Anterior cingulate cortex (tissue), 58 donors: ENCODE data around the gene TTLL6.
A peak's percentile ranks its signal among the peaks of the same experiment; 100 is the strongest.

Experiments used
- DNase-seq, 58 donors: peaks; one replicate each; lab custom pipeline; 2025; lab: John Stamatoyannopoulos, UW

TTLL6 gene

GRCh38 chr17:48769009-48769675 is 47.9 kb downstream of the TTLL6 start:
- no peak for DNase-seq

- DNase-seq = no peak
Observed at GRCh38 chr17:48767263-48767774, 49.7 kb downstream of the TTLL6 start.

DNA sequence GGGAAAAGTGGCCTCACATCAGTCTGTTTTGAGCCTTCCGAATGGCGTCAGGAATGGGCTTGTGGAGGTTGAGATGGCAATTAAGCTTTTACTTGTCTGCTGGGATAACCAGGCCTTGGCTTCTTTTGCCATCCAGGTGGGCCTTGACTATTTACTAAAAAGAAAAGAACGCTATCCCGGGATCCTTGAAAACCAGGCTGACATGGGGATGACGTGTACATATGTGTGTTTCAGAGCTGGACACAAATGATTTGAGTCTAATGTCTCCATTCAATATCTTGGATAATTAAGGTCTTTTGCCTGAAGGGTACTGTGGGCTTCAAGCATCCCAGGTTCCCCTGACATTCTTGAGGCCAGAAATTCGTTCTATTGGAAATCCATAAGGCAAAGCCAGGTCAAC is 55.9 kb downstream of the TTLL6 start:
- DNase-seq = no peak

- DNase-seq = peak in 3 of 58 donors; percentile 4 to 11 (median 10)
Observed at GRCh38 chr17:48760411-48760810, 56.6 kb downstream of the TTLL6 start.

DNA sequence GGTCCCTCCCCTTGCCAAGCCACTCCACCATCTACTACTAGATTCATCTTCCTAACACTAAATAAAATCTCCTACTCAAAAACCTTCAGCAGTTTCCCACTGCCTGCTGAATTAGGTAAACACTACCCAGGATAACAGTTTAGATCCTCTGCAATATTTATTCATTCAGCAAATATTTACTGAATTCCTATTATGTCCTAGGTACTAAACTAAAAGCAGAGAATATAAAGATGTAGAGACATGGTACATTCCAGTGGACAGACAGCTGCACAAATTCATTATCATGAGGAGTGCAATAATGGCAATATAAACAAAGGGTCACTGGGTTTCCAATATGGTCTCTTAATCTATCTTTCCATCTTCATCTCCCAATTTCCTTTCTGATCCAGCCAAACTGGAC is 57.7 kb downstream of the TTLL6 start:
- DNase-seq = no peak

DNA sequence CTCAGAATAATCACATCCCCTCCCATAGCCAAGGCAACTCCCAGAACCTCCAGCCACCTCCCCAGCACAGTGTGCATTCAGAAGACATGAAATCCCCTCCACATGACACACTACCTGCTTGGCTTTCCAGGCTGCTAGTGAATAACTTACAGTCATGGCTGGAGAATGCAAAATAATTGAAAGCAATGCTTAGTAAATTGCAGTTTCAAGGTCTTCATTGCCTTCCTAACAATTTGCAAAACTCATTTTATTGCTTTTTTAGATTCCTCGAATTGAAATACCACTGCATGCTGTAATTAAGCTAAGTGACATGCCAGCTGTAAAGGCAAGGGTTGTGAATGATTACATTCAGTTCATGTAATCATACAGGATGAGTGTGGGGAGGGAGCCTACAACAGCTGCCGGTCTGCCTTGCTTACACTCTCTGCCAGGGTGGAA is 59.5 kb downstream of the TTLL6 start:
- no peak for DNase-seq

DNA sequence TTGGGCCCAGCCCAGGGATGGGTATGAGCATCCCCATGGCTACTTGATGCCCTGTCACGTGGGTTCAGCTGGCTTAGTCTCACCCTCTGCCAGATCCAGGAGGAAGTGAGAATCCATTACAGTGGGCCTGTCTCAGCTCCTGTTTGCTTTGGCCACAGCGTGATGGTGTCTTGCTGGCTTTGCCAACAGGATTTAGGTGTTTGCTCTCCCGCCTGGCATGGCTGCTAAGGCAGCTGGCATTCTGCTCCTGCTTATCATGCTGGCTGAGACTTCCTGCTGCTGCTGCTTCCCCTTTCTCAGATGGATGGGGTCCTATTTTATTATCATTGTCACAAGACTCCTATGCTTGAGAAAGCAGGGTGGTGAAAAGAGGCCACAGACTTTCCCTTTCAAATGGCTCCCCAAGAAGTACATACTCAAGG is 60.2 kb downstream of the TTLL6 start:
- DNase-seq = no peak

DNA sequence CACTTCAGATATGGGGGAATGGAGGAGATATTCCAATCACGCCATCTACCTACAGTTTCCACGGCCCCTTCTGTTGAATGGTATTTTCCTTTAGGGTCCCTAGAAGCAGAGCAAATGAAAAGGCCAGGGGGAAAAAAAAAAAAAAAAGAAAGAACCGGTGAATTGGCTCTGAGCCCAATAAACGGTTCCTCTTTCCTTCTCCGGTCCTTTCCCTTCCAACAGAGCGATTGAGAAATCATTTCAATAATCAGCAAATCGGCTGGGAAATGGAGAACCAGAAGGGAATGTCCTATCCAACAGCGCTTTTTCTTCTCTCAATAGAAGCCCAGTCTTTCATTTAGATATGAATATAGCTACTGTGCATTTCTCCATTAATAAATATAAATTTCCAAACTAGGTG is 61.7 kb downstream of the TTLL6 start:
- no peak for DNase-seq

- no peak for DNase-seq
Observed at GRCh38 chr17:48754500-48755261, 62.3 kb downstream of the TTLL6 start.

DNA sequence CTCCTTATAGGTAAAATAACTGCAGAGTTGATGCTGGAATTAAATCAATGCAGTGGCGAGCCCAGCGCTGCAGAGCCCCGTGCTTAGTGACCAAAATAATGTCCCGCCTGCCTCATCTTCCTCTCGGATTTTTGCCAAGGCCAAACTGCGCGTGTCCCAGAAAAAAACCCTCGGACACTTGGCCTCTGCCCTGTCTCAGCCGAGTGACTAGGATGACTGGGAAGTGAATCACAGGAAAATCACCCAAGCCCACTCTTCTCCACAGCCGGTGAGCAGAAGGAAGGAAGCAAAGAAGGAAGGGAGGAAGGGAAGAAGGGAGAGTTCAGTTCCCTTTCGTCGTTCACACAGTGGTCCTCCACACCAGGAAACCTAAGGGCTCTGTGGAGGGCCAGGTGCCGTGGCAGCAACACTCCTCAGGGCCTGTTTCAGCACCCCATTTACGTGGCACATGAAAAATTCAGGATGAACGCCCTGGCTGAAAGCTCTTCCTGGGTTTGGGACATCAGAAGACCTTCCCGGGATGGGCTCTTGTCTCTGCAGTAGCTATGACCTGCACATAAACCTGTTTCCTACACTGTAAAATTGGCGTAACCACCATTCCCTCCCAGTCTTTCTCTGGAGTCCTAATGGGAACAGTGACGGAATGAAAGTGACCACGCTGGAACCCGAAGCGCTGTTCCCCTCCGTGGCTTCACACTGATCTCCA is 63.1 kb downstream of the TTLL6 start:
- no peak for DNase-seq

DNA sequence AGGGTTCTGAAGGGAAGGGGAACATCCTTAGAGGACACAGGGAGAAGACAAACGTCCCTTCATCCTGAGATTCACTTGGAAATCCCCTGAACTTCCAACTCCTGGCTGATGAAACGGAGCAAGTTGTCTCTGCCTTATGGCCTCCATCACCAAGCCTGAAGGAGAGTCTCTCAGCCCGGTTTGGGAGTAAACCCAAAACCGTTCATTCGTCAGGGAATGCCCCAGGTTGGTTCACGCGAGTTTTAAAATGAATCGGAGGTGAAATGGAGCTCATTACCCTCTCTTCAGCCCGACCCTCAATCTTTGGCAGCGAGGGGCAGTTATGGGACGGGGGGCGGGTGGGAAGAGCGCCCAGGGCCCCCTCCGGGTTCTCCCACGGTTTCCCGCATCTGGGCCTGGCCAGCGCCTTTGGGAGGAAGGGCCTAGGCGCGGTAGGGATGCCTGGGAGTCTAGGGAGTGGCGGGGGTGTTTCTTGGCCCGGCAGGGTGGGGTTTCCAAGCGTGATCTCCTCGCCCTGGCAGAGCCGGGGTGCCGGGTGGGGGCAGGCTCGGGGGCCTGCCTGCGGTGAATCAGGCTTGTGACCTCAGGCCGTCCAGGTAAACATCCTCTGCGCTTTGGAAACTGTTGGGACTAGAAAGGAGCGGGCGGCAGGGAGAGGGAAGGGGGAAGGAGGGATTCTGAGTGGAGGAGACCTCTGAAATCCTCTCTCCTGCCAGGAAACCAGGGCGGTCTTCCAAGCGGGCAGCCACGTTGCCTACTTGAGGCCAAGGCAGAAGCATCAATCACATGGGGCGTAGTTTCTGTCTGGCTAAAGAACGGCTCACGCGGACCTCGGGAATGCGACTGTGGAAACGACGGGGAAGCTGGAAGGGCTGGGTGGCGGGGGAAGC is 64.4 kb downstream of the TTLL6 start:
- no peak for DNase-seq

GRCh38 chr17:48751733-48752398 is 65.2 kb downstream of the TTLL6 start:
- no peak for DNase-seq

DNA sequence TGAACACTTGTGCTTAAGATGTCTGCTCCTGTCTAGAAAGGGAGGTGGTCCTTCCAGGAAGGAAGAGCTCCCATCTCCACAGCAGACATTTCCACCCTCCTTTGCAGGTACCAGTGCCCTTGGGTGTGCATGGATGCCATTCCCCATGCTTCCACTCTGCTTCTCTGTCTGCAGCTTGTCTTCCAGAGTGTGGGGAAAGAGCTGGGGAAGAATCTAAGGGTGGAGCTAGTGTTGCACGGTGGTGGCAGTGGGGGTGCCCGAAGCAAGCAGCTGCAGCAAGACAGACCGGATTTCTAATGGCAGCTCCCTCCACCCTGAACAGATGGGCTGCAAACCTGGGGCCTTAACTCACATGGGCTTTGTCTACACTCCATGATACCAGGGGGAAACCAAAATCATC is 65.9 kb downstream of the TTLL6 start:
- no peak for DNase-seq

GRCh38 chr17:48749621-48750553 is 67.1 kb downstream of the TTLL6 start:
- no peak for DNase-seq

GRCh38 chr17:48748718-48749566 is 68.1 kb downstream of the TTLL6 start:
- no peak for DNase-seq

GRCh38 chr17:48747445-48748363 is 69.3 kb downstream of the TTLL6 start:
- DNase-seq = no peak
